ENCODE measurements around the gene PPP1R26. TPM values are rescaled to one million over a fixed set of nuclear protein-coding genes. Genes with fewer than 3 reads are reported as not detected.
"Not testable (repeated sequence)": the region's sequence is repeated elsewhere in the genome, so short reads cannot be mapped to it uniquely, and the experiment has no call there.

Gene PPP1R26
- total and polyA plus RNA-seq, 2 experiments from 2014 or later = 10.7 to 49.8 TPM

DNA sequence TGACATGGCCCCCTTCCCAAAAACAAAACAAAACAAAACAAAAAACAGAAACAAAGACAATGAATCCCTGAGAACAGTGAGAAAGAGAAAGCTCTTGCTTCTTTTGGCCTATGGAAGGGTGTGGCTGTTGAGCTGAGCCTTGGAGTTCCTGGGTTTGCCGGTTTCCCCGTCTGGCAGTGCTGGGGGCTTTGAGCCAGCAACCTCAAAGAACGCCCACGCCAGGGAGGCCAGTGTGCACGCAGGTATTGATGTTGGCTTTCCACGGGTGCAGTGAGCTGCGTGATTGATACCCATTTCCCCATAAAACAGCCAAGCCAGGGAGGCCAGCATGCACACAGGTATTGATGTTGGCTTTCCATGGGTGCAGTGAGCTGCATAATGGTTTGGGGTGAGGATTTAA, 33.3 kb downstream of the PPP1R26 start (continued):
- no peak for TF ChIP-seq JUNB (IDR thresholded peaks at IDR 0.05; ENCODE audit: unreplicated experiment)
- no peak for TF ChIP-seq POLR2AphosphoS5 (IDR thresholded peaks at IDR 0.05; ENCODE audit: low read depth)
- TF ChIP-seq, protein P1, sequence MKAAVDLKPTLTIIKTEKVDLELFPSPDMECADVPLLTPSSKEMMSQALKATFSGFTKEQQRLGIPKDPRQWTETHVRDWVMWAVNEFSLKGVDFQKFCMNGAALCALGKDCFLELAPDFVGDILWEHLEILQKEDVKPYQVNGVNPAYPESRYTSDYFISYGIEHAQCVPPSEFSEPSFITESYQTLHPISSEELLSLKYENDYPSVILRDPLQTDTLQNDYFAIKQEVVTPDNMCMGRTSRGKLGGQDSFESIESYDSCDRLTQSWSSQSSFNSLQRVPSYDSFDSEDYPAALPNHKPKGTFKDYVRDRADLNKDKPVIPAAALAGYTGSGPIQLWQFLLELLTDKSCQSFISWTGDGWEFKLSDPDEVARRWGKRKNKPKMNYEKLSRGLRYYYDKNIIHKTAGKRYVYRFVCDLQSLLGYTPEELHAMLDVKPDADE (IDR thresholded peaks at IDR 0.05) = no peak
- no peak for TF ChIP-seq EZH2phosphoT487 (IDR thresholded peaks at IDR 0.05; ENCODE audit: unreplicated experiment)

DNA sequence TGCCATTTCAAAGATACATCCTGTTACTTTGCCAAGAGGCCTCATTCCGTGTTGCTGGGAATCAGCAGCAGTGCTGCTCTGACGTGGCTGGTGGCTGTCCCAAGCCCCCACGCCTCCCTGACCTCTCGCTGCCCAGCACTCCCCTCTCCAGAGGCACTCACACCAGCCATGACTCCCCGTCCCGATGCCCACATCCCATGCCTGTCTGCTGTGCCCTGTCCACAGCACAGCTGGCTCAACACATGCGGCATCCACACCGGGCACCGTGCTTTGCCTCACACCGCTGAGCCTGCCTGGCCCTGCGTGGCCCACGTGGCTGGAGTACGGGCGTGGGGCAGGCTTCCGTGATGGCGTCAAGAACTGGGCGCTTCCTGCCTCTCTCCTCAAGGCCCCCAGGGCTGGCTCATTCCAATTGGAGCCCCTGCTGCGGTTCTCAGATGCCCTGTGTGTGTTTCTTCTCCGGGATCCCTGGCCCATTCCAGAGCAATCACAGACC, 33.8 kb downstream of the PPP1R26 start:
- no peak for DNase-seq (ENCODE audit: low spot score)
- H2AFZ ChIP-seq = no peak overlapping the region

DNA sequence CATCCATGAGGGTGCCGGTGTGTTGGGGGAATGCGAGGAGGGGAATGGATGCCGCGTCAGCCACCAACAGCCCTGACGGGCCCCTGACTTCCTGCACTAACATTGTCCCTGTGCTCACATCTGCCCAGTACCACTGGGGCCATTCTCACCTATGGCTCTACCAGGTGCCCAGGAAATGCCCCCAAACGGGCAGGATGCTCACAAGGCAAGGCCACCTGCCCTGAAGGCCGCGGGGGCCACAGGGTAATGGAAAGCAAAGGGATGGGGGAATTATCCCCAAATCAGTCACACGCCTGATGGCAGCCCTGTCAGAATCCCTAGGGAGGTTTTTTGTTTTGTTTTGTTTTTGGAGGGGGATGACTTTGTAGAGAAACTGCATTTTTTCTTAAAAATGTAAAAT, 34.3 kb downstream of the PPP1R26 start:
- not testable (repeated sequence) for H3K4me3 ChIP-seq; H3K9me2 ChIP-seq (ENCODE audit: insufficient read depth); H3K27ac Mint-ChIP-seq; H3K9me3 Mint-ChIP-seq; H2AFZ ChIP-seq; H3K4me1 Mint-ChIP-seq; H3K27me3 Mint-ChIP-seq (ENCODE audit: insufficient read depth, low read depth, poor library complexity); ATAC-seq; H3K4me3 Mint-ChIP-seq; H3K4me1 ChIP-seq (ENCODE audit: insufficient read depth); H3K36me3 ChIP-seq (ENCODE audit: insufficient read depth); H3K27me3 ChIP-seq (ENCODE audit: insufficient read depth); H3K36me3 Mint-ChIP-seq (ENCODE audit: low read depth); H3F3A ChIP-seq (replicated peaks; ENCODE audit: low read depth); H3K27ac ChIP-seq (ENCODE audit: low read depth); H3K4me2 ChIP-seq; DNase-seq (ENCODE audit: low spot score); H3K79me2 ChIP-seq (replicated peaks; ENCODE audit: insufficient read depth); H4K20me1 ChIP-seq (replicated peaks; ENCODE audit: insufficient read depth)

More for the DNA sequence above, 33.8 kb downstream of the PPP1R26 start:
- Histone ChIP-seq H3K36me3 (ENCODE audit: insufficient read depth) (no peaks in the 10 kb centered on the region), H4K20me1 (replicated peaks; ENCODE audit: insufficient read depth) (no peaks in the 10 kb centered on the region), H3K79me2 (replicated peaks; ENCODE audit: insufficient read depth) (no peaks in the 10 kb centered on the region), H3K4me1 (ENCODE audit: insufficient read depth) (no peaks in the 10 kb centered on the region), H3K4me3 (no peak overlapping the region), H3K27me3 (ENCODE audit: insufficient read depth) (no peaks in the 10 kb centered on the region), H3F3A (replicated peaks; ENCODE audit: low read depth) (no peaks in the 10 kb centered on the region), H3K9me2 (ENCODE audit: insufficient read depth) (no peaks in the 10 kb centered on the region), H3K27ac (ENCODE audit: low read depth) (no peak overlapping the region), H3K4me2 (no peak overlapping the region)
- Mint-ChIP-seq H3K36me3 (ENCODE audit: low read depth) (no peaks in the 10 kb centered on the region), H3K27ac (no peak overlapping the region), H3K4me1 (no peaks in the 10 kb centered on the region), H3K27me3 (ENCODE audit: insufficient read depth, low read depth, poor library complexity) (peaks cover 5% of the 10 kb centered on the region), H3K4me3 (no peak overlapping the region), H3K9me3 (no peaks in the 10 kb centered on the region; the same call in 2 of the 3 replicates)
- ATAC-seq = no peak
- TF ChIP-seq EZH2 (IDR thresholded peaks at IDR 0.05; ENCODE audit: low read depth, unreplicated experiment) (no peak), ZNF331 (CRISPR knock-in tag; IDR thresholded peaks at IDR 0.05; ENCODE audit: low read depth) (no peak)

DNA sequence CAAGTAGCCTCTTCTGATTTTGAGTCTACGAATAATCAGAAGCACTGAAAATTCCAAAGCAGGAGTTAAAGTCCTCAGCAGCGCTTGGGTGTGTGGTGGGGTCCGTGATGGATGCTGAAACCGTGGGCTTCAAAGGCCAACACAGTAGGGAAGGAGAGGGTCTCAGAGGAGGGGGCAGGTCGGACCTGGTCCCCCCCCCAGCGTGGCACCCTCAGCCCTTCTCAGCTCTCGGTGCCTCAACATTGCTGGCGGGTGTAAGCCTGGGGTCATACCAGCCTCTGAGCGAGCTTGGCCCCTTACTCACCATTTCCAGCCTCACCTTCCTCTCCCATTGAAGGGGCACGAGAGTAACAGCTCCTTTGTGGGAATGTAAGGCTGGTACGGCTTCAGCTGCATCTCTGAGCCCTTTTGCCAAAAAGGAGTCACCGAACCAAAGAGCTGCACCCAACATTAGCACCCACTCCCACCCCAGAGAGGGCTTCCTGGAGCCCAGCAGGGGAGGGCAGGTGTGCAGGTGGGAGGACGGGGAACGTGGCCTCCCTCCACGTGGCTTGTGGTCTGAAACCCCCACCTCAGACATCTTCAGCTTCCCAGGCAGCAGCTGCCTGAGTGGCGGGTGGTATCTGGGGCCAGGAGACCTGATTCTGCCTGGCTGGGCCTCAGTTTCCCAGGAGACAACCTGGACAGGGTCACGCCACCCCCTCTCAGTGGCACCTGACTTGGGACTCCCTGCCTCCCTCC, 34.9 kb downstream of the PPP1R26 start:
- Histone ChIP-seq H4K20me1 (replicated peaks; ENCODE audit: insufficient read depth) (no peaks in the 10 kb centered on the region), H3K4me1 (ENCODE audit: insufficient read depth) (no peaks in the 10 kb centered on the region), H3K9me2 (ENCODE audit: insufficient read depth) (no peaks in the 10 kb centered on the region), H3K27me3 (ENCODE audit: insufficient read depth) (no peaks in the 10 kb centered on the region), H3K79me2 (replicated peaks; ENCODE audit: insufficient read depth) (no peaks in the 10 kb centered on the region), H2AFZ (no peak overlapping the region), H3F3A (replicated peaks; ENCODE audit: low read depth) (no peaks in the 10 kb centered on the region), H3K4me3 (no peak overlapping the region), H3K27ac (ENCODE audit: low read depth) (no peak overlapping the region), H3K36me3 (ENCODE audit: insufficient read depth) (no peaks in the 10 kb centered on the region), H3K4me2 (no peak overlapping the region)
- Mint-ChIP-seq H3K9me3 (no peaks in the 10 kb centered on the region), H3K27me3 (ENCODE audit: insufficient read depth, low read depth, poor library complexity) (peaks cover 4% of the 10 kb centered on the region), H3K4me1 (no peaks in the 10 kb centered on the region), H3K36me3 (ENCODE audit: low read depth) (no peaks in the 10 kb centered on the region), H3K27ac (no peak overlapping the region), H3K4me3 (no peak overlapping the region)
- DNase-seq (ENCODE audit: low spot score) (no peak), ATAC-seq (no peak)
- TF ChIP-seq POLR2AphosphoS5 (IDR thresholded peaks at IDR 0.05; ENCODE audit: low read depth) = no peak
- TF ChIP-seq, protein P2, sequence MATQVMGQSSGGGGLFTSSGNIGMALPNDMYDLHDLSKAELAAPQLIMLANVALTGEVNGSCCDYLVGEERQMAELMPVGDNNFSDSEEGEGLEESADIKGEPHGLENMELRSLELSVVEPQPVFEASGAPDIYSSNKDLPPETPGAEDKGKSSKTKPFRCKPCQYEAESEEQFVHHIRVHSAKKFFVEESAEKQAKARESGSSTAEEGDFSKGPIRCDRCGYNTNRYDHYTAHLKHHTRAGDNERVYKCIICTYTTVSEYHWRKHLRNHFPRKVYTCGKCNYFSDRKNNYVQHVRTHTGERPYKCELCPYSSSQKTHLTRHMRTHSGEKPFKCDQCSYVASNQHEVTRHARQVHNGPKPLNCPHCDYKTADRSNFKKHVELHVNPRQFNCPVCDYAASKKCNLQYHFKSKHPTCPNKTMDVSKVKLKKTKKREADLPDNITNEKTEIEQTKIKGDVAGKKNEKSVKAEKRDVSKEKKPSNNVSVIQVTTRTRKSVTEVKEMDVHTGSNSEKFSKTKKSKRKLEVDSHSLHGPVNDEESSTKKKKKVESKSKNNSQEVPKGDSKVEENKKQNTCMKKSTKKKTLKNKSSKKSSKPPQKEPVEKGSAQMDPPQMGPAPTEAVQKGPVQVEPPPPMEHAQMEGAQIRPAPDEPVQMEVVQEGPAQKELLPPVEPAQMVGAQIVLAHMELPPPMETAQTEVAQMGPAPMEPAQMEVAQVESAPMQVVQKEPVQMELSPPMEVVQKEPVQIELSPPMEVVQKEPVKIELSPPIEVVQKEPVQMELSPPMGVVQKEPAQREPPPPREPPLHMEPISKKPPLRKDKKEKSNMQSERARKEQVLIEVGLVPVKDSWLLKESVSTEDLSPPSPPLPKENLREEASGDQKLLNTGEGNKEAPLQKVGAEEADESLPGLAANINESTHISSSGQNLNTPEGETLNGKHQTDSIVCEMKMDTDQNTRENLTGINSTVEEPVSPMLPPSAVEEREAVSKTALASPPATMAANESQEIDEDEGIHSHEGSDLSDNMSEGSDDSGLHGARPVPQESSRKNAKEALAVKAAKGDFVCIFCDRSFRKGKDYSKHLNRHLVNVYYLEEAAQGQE (IDR thresholded peaks at IDR 0.05; ENCODE audit: unreplicated experiment) = no peak

Measured in GM23338 (cell line).